ENCODE data around the gene ZNF235.
"Not testable (repeated sequence)": the region's sequence is repeated elsewhere in the genome, so short reads cannot be mapped to it uniquely, and the experiment has no call there.

Gene ZNF235

DNA sequence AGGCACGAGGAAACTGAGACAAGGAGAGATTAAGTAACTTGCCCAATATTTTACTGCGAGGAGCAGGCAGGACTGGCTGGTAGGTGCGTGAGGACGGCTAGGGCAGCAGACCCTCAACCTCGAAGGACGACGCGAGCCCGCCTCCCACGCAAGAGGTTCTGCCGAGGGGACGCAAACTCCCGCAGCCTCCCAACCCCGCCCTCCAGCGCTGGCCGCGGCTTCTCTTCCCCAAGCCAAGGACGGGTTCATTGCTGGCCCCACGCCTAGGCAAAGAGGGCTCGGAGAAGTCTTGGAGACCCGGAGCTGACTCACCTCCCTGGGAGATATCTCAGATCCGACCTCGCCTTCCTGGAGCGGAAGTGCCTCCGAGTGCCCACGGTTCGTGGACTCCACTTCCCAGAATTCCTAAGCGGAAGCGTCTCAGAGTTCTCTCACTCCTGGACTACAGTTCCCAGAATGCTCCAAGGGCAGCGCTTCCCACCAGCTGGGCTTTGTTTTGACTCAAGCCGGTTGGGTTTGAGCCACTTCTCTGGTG is at the start of gene ZNF235:
Gene ZNF235, minus strand, starts transcription at position 367 of the 535 bp plus-strand sequence. CDS start 1,621 bp downstream, outside the sequence.
- DNase-seq = peak; percentile 98

DNA sequence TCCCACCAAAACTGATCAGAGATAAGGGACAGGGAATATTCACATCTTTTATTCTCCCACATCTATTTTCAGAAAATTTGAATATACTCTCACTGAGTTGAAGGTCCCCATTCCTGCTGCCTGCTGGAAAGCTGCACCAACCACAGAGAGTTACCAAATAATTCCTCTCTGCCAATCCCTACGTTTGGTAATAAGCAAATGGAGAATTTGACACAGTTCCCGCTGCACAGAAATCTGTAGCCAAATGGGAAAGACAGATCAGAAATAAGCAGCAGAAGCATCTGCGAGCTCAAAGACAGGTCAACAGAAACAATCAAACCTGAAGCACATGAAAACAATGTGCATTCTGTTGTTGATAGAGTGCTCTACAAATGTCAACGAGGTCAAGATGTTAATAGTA is 41.7 kb upstream of the ZNF235 start:
- DNase-seq = no peak

DNA sequence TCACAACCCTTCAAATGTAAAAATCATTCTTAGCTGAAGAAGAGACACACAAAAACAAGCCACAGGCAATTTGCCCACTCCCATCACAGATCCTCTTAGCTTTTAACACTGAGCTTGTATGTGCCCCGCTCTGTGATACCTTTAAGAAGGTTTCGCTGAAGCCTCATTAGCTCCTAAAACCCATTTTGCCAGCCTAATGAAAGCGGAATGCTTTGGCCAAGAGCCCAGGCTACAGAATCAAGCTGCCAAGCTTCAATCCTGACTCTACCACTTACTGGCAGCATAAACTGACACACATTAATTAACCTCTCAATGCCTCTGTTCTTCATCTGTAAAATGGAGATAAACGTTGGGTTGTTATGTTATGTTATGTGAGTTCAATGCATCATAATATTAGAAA is 41.1 kb upstream of the ZNF235 start:
- no peak for DNase-seq

DNA sequence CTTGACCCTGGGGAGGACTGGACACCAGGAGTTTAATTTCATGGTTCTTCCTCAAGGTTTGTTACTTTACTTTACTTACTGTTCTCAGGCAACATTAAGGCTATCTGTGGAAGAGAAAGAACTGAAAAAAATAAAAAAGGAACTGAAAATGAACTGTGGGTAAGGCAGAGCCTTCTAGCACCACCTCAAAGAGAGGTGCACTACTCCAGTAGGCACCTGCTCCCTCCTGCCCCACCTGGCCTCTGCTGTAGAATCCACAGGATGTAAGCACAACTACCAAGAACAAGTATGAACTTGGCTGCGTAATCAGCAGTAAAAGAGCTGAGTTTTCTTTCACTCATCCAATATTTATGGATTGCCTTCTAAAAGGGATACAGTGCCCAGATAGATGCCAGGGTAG is 39.4 kb upstream of the ZNF235 start:
- DNase-seq = no peak

DNA sequence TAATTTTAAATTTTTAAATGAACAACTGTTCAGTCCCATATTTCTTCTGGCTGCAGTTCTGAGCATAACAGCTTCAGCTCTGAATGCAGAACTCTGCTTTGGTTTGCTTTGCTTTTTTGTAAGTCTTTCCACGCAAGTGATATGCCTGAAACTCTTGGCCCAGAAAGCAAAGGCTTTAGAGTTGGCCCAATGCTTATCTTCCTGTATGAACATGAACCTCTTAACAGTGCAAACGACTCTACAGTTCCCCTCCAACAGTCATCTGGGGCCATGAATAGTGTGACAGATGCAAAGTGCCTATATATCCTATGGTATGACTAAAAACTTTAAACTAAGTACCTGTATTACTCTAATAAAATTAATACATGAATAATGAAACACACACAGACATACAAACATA is 37.0 kb upstream of the ZNF235 start:
- DNase-seq = no peak

DNA sequence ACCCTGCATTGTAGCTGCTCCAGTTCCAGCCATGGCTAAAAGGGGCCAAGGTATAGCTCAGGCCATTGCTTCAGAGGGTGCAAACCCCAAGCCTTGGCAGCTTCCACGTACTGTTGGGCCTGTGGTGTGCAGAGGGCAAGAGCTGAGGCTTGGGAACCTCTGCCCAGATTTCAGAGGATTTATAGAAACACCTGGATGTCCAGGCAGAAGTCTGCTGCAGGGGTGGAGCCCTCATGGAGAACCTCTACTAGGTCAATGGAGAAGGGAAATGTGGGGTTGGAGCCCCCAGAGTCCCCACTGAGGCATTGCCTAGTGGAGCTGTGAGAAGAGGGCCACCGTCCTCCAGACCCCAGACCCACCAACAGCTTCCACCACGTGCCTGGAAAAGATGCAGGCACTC is 29.8 kb upstream of the ZNF235 start:
- DNase-seq = not testable (repeated sequence)

DNA sequence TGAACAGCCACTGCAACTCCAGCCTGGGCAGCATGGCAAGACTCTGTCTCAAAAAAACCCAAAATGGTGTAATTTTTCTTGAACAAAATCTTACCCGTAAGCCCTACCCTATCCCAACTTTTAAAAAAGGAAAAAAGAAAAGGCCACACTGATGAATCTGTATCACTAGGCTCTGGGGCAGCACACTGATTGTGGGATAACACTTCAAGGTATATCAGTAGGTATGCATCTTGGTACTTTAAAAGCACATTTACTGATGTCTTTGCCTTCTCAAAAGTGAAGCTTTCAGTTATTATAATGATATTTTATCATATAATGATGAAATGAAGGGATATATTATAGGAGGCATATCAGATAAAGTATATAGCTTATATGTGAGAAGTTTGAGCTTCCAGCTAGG is 27.3 kb upstream of the ZNF235 start:
- DNase-seq = no peak

DNA sequence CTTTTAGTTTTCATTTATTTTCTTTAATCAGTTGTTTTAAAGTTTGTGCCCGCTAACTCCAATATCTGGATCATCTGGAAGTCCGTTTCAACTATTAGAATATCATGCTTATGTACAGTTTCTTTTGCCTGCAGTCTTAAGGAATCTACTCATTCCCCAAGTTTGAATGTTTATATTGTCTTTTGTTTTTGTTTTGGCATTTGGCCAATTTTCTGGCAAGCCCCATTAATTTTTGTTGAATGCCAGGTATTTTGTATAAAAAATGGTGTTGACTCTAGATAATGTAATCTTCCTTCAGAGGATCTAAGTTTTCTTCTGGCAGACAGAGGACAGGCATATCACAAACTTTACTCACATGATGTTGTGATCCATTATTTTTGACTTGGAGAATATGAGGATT is 11.1 kb upstream of the ZNF235 start:
- DNase-seq = no peak

DNA sequence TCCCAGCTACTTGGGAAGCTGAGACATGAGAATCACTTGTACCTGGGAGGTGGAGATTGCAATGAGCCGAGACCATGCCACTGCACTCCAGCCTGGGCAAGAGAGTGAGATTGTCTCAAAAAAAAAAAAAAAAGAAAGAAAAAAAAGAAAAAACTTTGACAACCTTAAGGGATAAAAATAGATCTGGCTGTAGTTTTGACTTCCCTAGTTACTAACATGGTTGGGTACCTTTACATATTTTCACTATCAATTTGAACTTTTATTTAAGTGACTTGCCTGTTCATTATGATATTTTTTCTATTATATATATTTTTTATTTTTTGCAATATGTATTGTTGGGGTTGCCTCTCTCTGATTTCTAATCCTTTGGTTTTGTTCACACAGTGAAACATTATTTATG is 8.4 kb upstream of the ZNF235 start:
- no peak for DNase-seq

DNA sequence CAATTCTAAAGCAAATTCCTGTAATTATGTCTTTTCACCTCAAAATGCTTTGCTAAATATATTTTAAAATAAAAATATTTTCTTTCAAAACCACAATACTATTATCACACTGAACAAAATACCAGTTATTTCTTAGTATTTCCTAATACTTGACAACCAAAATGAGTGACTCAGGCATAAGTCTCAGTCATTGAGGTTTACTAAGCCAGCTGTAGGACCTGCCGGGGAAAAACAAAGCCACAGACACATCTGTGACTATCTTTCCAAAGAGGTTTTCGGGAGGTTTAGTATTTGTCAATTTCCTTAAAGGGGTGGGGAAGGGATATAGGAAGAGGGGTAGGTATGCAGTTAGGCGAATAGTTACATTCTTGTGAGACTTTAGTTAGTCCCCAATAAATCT is 3.2 kb upstream of the ZNF235 start:
- peak; percentile 29 for DNase-seq

DNA sequence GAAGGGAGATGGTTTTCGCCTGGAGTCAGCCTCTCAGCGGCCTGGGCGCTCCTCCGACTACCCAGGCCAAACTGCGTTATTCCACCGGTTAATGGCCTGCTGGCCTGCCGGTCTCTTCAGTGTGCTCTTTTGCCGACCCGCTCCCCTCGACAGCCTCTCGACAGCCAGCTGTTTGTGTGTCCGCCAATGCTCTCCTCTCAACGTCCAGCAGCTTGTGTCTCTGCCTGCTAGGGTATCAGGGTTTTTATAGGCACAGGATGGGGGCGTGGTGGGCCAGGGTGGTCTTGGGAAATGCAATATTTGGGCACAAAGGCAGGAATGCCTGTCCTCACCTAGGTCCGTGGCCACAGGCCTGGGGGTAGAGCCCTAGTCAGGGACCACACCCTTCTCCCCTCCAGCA is 1.5 kb upstream of the ZNF235 start:
- no peak for DNase-seq

DNA sequence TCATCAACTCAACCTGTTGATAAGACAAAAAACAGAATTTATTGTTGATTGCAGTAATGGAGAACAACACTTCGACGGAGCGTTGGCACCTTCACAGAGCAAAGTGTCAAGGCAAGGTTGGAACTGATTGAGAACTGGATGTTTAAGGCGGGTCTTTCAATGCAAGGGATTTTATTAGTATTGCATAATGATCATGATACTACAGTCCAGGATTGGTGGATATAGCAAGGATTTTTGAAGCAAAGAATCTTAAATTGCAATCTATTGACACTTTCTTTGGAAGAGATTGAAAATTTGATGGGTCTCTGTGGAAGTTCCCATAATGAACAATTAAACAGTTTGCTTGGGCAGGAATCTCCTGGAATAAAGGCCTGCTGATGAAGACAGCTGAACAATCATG is 632 bp upstream of the ZNF235 start:
- no peak for DNase-seq

DNA sequence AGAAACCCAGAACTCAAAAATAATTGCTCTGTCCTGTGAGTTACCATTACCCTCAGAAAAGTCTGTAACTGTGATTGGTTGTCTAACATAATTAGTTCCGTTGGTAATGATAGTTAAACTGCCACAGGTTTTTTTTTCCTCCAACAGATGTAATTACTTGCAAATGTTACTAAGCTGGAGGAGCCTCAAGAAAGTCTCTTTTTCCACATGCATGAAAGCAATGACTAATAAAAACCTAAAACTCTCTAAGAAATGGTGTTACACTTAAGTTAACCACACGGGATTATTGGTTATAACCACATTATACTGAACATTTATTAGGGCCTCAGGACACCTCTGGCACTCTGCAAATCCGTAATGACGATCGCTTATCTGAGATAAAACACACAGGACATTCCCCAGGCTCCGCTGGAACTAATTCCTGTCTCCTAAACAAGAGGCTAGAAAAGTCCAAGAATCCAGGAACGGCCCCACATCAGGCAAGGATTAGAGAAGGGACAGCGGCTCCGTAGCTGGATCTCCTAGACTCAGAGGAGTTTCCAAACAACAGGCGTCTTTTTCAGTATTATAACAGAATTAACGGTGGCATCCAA is 753 bp downstream of the ZNF235 start:
- DNase-seq = peak; percentile 66

DNA sequence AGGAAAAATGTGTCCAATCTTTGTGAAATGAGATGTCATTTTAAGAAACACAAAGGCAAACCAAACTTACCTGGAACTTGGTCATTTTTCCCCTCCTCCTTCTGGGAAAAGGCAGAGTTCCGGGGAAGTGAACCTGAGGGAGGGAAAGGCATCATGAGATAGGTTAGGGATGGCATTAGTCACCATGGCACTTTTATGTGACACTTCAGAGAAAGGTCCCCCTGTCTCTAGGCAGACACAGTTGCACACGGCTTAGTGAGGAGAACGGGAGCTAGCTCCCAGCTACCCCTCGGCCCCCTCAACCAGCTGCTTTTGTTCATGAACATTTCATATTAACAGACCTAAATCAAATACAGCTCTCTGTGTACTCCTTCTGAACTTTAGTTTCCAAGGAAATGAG is 1.5 kb downstream of the ZNF235 start:
- DNase-seq = no peak

DNA sequence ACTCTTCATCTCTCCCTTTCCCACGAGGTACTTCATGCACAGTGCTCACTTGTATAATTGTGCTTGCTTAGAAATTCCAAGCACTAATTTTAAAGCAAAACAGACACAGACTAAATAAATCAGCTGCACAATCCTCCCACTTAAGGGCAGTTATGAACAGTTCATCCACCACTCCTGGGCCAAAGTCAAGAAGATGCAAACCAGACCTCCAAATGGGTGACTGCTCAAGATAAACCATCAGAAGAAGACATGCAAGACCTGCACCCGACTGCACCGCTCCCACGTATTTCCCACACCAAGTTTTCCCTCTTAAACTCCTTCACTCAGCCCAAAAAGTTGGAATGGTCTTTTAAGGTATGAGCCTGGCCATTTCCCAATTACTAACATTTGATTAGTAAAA is 19.9 kb downstream of the ZNF235 start:
- no peak for DNase-seq

DNA sequence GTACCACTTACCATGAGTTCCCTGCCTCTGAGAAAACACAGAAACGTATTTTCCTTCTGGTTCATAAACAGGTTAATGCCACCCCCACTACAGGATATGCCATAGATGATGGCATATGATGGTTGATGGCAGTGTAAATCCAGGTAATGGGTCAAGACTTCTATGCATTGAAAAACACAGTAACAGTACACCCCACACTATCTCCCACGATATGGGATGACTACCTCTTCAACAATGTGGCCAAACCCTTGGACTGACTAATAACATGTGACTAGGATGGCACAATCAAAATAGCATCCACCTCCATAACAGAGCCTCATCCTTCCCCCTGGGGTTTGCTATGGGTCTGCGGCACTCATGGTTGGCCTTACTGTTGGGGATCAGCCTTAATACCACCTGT is 22.0 kb downstream of the ZNF235 start:
- no peak for DNase-seq

DNA sequence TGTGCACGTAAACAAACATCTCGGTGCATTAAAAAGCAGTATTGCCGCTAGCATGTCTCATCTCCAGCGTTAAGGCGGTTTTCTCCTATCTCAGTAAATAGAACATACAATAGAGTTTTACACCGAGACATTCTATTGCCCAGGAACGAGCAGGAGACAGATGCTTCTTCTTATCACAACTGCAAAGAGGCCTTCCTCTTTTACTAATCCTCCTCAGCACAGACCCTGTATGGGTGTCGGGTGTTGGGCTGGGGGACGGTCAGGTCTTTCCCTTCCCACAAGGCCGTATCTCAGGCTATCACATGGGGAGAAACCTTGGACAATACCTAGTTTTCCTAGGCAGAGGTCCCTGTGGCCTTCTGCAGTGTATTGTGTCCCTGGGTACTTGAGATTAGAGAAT is 23.9 kb downstream of the ZNF235 start:
- DNase-seq = peak; percentile 91

DNA sequence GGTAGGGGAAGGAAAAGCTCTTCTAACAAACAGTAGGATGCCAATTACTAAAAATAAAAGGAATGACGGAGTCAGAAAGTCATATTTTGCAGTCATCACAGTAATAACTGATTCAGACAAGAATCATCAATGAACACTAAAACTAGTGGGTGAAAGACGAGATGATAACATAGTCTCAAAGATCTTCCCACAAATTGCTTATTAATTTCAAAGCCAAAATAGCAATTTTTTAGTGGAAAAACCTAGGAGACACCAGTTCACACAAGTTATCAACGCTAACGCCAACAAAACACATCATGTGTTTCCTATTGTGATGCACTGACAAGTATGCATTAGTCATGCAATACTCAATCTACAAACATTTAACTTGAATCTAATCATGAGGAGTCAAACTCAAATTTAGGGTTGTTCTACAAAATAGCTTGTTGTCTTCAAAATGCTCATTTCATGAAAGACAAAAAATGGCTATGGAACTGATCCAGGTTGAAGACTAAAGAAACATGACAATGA is 26.6 kb downstream of the ZNF235 start:
- no peak for DNase-seq

DNA sequence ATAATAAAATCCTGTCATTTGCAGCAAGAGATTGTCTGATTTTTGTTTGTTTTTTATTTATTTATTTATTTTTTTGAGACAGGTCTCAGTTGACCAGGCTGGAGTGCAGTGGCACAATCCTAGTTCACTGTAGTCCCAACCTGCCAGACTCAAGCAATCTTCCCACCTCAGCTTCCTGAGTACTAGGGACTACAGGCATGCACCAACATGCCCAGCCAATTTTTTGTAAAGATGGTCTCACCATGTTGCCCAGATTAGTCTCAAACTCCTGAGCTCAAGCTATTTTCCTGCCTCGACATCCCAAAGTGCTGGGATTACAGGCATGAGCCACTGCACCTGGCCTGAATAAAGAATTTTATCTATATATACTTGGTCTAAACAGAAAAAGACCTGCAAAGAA is 27.5 kb downstream of the ZNF235 start:
- no peak for DNase-seq

DNA sequence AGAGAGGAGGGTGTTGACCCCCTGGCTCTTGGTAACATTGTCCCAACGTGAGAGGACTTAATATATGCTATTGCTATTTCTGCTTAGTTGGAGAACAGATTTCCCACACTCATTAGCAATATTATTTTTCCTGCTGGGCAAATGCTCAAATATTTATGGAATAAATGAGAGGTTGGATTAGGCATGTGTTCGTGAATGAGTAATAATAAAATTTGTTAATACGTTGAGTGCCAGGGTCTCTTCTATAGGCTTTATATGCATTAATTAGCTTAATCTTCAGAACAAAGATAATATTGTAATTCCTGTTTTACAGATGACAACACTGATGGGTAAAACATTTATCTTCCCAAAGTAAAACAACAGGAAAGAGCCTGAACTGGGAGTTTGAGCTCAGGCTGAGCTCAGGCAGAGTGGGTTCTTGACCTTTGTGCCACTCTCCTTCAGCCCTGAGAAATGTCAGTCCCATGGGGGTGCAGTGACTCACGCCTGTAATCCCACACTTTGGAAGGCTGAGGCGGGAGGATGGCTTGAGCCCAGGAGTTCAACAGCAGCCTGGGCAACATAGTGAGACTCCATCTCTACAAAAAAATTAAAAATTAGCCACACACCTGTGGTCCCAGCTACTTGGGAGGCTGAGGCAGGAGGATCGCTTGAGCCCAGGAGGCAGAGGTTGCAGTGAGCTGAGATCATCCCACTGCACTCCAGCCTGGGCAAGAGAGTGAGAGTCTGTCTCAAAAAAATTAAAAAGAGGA is 44.0 kb downstream of the ZNF235 start:
- DNase-seq = no peak

DNA sequence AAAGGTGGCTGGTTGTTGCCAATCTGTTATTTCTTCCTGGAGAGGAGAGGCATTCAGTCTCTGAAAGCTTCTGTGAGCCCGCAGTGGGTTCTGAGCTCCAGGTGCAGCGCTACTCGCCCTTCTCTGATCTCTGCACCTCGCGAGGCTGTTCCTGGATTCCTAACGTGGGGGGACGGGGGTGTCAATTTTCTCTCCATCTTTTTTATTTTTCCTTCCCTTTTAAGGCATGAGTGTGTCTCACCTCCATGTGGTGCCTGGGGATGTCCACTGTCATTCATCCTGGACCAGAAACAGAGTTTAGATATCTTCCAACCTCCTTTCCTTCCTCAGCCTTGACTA is 44.5 kb downstream of the ZNF235 start:
- DNase-seq = no peak

DNA sequence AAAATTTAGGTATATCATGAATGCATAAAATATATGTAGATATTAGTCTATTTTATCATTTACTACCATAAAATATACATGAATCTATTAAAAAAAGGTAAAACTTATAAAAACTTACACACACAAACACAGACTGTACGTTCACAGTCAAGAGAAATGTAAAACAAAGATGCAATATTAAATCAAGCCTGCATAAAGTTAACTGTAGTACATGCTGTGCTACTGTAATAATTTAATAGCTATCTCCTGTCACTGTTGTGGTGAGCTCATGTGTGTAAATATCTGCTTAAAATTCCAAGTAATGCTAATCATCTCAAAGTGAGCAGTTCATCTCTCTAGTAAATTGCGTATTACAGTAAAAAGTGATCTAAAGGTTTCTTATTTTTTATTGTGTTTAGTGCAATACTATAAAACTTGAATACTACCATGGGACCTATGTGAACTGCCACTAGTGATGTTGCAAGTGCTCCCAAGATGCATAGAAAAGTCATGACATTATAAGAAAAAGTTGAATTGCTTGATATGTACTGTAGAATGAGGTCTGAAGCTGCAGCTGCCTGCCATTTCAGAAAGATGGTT is 45.9 kb downstream of the ZNF235 start:
- DNase-seq = no peak

DNA sequence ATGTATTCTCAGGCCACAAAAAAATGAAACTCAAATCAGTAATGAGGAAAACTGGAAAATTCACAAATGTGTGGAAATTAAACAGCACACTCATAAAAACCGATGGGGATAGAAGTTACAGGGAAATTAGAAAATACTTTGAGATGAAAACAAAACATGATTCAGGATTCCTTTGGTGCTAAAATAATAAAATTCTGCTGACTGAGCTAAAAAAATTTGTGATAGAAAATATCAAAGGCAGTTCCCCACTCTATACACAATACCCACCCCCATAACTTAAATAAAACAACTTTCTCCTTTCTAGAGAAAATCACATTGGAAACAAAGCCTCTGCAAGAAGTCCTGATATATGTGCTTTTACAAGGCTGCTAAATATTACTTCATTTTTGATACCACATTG is 46.7 kb downstream of the ZNF235 start:
- DNase-seq = no peak

DNA sequence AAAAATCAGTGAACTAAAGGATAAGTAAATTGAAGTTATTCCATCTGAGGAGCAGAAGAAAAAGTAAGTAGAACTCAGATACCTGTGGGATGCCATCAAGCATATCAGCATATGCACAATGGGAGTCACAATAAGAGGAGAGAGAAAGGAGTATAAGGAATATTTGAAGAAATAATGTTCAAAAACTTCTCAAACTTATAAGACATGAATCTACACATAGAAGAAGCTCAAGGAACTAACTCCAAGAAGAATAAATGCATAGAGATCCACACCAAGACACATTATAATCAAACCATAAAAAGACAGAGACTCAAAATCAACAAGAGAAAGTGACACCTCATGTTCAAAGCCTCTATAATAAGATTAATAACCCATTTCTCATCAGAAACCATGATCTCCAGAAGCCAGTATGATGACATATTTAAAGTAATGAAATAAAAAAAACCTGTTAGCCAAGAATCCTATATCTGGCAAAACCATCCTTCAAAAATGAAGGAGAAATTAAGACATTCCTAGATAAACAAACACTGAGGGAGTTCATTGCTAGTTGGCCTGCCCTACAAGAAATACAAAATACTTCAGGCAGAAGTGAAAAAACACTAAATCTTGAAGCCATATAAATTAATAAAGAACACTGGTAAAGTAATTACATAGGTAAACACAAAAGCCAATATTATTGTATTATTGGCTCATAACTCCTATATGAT is 49.0 kb downstream of the ZNF235 start:
- no peak for DNase-seq
